Stromal cell of bone marrow (primary cell): Measurements from ENCODE around the gene ZNF850.
"Not testable (repeated sequence)": the region's sequence is repeated elsewhere in the genome, so short reads cannot be mapped to it uniquely, and the experiment has no call there.

Source experiments
- DNase-seq: peaks from one replicate; pipeline ENCODE4 v3.0.0-alpha.2; 2012; ENCODE audit warnings: low read depth

The ZNF850 gene

DNA sequence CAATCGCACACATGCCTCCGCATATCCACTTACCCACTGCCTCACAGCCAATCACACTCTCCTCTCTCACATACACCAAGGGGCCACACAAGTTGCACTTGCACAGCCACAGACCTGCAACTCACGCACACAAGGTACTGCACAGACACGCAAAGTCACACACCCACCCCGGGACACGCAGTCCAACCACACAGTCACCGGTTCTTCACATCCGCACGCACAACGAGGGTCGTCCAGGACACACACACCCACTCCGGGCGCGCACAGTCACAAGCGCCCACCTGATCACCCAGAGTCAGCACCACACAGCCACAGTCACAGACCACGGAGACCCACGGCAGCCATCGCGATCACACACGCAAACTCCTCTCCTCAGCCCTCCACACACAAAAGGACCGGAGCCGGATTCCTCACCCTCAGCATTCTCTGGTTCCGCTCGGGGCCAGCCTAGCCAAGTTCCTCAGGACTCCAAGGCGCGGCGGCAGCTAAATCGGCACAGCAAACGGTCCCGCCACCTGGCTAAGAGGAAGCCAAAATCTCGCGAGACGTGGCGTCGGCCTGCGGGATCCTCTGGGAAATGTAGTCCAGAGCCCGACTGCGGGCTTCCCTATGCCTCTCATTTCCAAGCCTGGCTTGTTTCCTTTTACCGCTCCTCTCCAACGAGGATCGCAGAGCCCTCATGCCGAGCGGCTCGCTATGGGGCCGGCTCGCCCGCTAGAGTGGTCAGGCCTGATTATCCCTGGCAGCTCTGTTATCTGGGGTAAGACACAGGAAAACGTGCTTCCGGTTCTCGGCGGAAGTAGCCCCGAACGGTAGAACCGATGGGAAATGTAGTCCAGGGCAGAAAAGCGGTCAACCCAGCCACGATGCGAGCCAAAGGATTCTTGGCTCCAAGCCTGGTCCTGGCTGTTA is at the start of gene ZNF850:
Gene ZNF850, minus strand, starts transcription at position 497 of the 912 bp plus-strand sequence. CDS start 10,201 bp downstream, outside the sequence.
- DNase-seq = peak; percentile 86

GRCh38 chr19:36821758-36822157 is 49.2 kb upstream of the ZNF850 start:
- DNase-seq = no peak

DNA sequence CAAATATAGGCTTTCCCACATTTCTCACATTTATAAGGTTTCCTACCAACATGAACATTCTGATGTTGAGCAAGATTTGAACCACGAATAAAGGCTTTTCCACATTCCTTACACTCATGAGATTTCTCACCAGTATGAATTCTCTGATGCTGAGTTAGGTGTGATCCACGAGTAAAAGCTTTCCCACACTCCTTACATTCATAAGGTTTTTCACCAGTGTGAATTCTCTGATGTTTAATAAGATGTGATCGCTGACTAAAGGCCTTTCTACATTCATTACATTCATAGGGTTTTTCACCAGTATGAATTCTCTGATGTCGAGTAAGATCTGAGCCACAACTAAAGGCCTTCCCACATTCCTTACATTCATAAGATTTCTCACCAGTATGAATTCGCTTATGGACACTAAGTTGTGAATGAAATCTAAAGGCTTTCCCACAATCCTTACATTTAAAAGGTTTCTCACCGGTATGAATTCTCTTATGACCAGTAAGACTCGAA is 46.6 kb upstream of the ZNF850 start:
- DNase-seq = no peak

GRCh38 chr19:36807029-36807428 is 34.4 kb upstream of the ZNF850 start:
- DNase-seq = no peak

- no peak for DNase-seq
These were observed 32.8 kb upstream of the ZNF850 start for GRCh38 chr19:36805364-36805763.

DNA sequence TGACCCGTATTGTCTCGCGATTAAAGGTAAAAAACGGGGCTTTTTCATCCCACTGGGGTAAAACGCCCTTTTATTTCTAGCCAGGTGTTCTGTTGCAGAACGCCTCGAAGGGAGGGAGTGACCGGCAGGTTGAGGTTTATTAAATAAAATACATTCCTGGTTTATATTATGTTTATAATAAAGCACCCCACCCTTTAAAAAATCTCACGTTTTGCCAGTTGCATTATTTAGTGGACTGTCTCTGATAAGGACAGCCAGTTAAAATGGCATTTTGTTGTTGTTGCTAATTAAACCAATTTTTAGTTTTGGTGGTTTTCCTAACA is 25.1 kb upstream of the ZNF850 start:
- no peak for DNase-seq

GRCh38 chr19:36796714-36796992 is 24.0 kb upstream of the ZNF850 start:
- DNase-seq = no peak

- not testable (repeated sequence) for DNase-seq
These were observed 19.0 kb upstream of the ZNF850 start for GRCh38 chr19:36791420-36792141.

DNA sequence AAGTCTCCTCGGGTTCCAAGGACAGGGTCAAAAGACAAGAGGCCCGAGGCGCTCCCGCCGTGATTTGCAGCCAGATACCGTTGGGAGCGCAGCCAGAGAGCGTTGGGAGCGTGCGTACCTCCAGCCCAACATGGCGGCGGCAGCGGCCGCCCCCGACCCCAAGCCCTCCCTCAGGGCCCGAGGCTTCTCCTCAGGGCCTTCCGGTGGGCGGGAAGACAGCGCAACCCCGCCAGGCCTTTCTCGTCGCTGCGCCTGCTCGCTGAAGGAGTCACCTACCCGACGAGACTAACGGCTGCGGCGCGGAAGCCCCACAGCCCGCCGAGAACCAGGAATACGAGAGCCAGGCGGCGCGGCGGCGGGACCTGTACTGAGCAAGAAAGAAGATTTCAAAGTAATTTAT is 3.2 kb upstream of the ZNF850 start:
- DNase-seq = no peak

GRCh38 chr19:36773223-36773579 is 594 bp upstream of the ZNF850 start:
- DNase-seq = no peak

- peak; percentile 47 for DNase-seq
These were observed 1.1 kb downstream of the ZNF850 start for GRCh38 chr19:36771261-36772231.

- no peak for DNase-seq
These were observed 22.4 kb downstream of the ZNF850 start for GRCh38 chr19:36750066-36750691.

DNA sequence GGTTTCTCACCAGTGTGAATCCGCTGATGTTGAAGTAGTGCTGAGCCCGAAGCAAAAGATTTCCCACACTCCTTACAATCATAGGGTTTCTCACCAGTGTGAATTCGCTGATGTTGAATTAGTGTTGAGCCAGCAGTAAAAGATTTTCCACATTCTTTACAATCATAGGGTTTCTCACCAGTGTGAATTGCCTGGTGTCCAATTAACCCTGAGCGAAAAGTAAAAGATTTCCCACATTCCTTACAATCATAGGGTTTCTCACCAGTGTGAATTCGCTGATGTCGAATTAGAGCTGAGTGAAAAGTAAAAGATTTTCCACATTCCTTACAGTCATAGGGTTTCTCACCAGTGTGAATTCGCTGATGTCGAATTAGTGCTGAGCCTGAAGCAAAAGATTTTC is 23.0 kb downstream of the ZNF850 start:
- DNase-seq = not testable (repeated sequence)

GRCh38 chr19:36748431-36749275 is 24.0 kb downstream of the ZNF850 start:
- DNase-seq = no peak

GRCh38 chr19:36747750-36748149 is 24.9 kb downstream of the ZNF850 start:
- DNase-seq = no peak

DNA sequence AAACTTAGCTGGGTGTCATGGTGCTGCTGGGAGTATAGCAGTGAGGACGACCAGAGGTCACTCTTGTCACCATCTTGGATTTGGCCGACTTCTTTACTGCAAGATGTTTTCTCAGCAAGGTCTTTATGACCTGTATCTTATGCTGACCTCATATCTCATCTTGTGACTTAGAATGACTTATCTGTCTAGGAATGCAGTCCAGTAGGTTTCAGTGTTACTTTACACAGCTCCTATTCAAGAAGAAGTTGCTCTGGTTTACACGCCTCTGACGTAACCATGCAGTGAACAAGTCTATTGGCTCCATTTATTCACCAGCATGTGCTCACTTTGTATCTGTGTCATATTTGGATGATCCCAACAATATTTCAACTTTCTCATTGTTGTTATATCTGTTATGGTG is 26.7 kb downstream of the ZNF850 start:
- DNase-seq = no peak

- not testable (repeated sequence) for DNase-seq
These were observed 36.4 kb downstream of the ZNF850 start for GRCh38 chr19:36736166-36736565.

- DNase-seq = no peak
These were observed 52.7 kb downstream of the ZNF850 start for GRCh38 chr19:36719687-36720556.

DNA sequence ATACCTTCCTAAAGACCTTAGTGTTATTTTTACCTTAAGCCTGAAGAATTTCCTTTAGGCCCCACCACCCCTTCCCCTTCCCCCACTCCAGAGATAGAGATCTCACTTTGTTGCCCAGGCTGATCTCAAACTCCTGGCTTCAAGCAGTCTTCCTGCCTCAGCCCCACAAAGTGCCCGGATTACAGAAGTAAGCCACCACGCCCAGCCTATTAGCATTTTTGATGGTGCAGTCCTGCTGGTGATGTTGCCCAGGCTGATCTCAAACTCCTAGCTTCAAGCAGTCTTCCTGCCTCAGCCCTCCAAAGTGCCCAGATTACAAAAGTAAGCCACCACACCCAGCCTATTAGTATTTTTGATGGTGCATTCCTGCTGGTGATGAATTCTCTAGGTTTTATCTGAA is 63.2 kb downstream of the ZNF850 start:
- no peak for DNase-seq

DNA sequence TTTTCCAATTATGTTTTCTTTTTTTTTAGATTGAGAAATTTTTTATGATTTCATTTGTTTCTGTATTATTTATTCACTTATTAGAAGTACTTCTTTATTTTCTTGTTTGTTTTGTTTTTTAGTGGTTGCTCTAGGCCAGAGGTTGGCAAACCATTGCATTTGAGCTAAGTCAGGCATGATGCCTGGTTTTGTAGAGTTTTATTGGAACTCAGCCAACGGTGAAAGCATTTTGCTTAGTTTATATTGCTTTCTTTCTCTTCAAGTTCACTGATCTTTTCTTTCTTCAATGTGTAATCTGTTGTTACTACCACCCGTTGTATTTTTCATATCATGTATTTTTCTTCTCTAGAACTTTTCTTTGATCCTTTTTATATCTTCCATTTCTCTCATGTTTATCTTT is 65.5 kb downstream of the ZNF850 start:
- no peak for DNase-seq
